Gastrocnemius medialis (tissue), 4 donors: ENCODE results near the gene ERCC2.

Source experiments
- CTCF ChIP-seq, 5 experiments: fragments of 450-650 bp in 3 of 5; fragments of 200-600 bp in 2 of 5; sonication (generic) in 2 of 5; IDR thresholded peaks in 4 of 5; conservative IDR thresholded peaks in 1 of 5; 1 replicate in 4 of 5; 2 replicates in 1 of 5; pipeline ENCODE4 v1.5.1; 2016 to 2019; ENCODE audit warnings: antibody characterized with exemption in 5 of 5, mild to moderate bottlenecking in 3 of 5, moderate library complexity in 3 of 5
- POLR2A ChIP-seq, 2 donors: fragments of 450-650 bp; IDR thresholded peaks; one replicate each; pipeline ENCODE4 v1.6.1; 2017; ENCODE audit warnings: antibody characterized with exemption in 2 of 2, mild to moderate bottlenecking in 2 of 2, moderate library complexity in 2 of 2

GRCh38 chr19:45385392-45386221 lies 15.2 kb upstream of the ERCC2 start:
- TF ChIP-seq CTCF (IDR thresholded peaks at IDR 0.05 in 4 of 5, conservative IDR thresholded peaks at IDR 0.05 in 1 of 5) (no peak), POLR2A (IDR thresholded peaks at IDR 0.05) (no peak)
